GM15510 (cell line): ENCODE results near the gene DSCAML1.

Experiments used
- POLR2A ChIP-seq: IDR thresholded peaks from 3 replicates; pipeline ENCODE4 v1.6.1; 2011; ENCODE audit warnings: borderline replicate concordance; ENCODE audit not compliant: insufficient read length; ENCODE audit errors: extremely low read depth

Gene DSCAML1

GRCh38 chr11:117441146-117441975 lies 355.7 kb downstream of the DSCAML1 start:
- no peak for TF ChIP-seq POLR2A

DNA sequence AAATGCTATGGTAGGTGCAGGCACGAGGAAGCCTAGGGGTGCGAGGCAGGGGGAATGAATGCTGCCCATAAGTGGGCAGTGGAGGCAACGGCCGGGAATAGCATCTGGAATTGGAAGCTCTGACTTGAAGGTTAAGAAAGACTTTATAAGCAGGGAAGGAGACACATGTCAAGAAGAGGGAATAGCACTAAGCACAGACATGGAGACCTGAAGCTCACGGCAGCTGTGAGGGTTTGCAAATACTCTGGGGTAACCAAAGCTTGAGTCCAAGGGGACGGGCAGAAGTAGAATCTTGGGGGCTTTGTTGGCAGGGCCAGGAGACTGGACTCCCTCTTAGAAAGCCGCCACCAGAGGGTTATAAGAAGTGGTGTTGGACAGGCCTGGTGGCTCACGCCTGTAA lies 356.8 kb downstream of the DSCAML1 start:
- TF ChIP-seq POLR2A: no peak

DNA sequence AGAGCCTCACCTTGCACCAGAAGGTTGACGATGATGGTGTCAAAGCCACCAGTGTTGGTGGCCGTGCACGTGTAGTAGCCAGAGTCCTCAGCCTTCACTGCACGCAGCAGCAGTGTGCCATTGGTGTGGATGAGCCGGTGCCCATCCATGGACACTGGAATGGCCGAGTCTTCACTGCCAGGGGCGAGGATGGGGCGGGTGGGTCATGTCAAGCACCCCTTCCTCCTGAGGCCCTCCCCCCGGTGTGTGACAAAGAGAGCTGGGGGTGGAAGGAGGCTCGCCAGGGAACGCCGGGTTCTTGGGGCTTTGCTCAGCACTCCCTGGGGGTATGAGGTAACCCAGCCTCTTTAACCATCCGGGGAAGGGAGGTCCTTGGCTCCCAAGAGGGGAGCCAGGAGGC lies 357.8 kb downstream of the DSCAML1 start:
- TF ChIP-seq POLR2A: no peak

DNA sequence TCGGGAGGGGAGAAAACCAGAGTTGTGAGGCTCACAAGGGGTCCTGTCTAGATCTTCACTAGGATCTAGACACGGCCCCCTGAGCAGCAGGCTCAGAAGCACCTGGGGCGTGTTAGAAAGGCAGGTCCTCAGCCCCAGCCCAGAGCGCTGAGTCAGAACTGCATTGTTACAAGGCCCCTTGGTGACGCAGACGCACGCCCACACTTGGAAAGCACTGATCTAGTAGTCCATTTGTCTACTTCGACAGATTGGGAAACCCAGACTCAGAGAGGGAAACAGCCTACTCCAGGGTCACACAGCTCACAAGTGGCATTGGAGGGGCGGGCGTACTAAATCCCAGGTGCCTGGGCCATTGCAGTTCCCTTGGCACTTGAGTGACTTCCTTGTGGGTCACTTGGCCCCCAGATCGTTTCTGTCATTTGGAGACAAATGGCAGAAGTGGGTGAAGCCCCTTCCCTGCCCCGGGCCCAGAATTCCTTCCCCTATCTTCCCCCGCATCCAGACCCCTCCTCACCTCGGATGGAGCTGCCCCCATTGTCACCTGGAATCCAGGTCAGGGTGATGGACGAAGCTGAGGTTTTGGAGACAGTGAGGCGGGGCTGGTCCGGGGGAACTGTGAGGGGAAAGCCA lies 358.5 kb downstream of the DSCAML1 start:
- no peak for TF ChIP-seq POLR2A

- TF ChIP-seq POLR2A: no peak
Measured at GRCh38 chr11:117437791-117438130, 359.3 kb downstream of the DSCAML1 start.

- TF ChIP-seq POLR2A: no peak
Measured at GRCh38 chr11:117437041-117437790, 359.8 kb downstream of the DSCAML1 start.

DNA sequence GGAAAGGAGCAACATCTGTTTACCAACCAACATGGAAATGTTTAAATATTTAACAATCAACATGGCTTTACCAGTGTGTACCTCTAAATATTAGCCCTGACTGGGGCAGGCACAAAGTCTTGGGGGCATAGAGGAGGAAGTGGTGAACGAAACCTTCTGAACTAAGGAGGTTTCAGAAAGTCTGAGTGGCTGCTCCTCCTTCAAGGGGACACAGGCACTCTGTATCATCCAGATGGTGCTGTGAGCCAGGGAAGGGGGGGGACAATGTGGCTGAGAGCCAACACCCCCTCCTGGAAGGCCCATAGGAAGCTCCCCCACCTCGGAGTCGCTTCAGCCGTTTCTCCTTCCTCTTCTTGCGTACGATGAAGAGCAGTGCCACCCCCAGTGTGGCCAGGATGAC lies 361.7 kb downstream of the DSCAML1 start:
- no peak for TF ChIP-seq POLR2A

DNA sequence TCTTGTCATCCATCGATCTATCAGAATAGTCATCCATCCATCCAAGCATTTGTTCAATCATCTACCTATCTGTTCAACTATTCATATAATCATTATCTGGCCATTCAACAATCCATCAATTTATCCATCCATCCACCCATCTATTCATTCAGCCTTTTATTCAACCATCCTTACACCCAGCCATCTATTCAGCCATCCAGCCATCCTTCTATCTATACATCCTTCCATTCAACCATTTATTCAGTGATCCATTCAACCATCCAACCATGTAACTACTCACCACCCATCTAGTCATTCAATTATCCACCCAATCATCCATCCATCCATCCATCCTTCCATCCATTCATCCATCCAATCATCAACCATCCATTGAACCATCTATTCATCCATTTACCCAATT lies 362.5 kb downstream of the DSCAML1 start:
- TF ChIP-seq POLR2A: no peak

DNA sequence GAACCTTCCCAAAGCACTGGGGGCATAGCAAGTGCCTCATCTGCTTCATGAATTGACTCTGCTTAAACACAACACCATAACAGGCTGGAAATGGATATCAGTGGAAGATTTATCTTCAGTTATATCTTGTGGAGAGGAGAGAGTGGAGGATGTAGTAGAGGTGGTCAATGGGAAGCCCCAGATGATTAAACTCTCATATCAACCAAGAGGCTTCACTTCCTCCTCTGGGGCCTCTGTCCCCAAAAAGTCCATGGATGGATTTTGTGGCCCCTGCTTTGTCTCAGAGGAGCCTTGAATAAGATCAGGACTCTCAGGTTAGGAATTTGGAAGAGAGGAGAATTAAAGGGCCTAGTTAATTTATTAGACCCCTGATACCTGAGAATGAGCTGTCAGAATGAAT lies 363.3 kb downstream of the DSCAML1 start:
- TF ChIP-seq POLR2A: no peak

GRCh38 chr11:117431436-117431835 lies 365.6 kb downstream of the DSCAML1 start:
- no peak for TF ChIP-seq POLR2A

GRCh38 chr11:117430293-117430955 lies 366.6 kb downstream of the DSCAML1 start:
- TF ChIP-seq POLR2A: no peak

DNA sequence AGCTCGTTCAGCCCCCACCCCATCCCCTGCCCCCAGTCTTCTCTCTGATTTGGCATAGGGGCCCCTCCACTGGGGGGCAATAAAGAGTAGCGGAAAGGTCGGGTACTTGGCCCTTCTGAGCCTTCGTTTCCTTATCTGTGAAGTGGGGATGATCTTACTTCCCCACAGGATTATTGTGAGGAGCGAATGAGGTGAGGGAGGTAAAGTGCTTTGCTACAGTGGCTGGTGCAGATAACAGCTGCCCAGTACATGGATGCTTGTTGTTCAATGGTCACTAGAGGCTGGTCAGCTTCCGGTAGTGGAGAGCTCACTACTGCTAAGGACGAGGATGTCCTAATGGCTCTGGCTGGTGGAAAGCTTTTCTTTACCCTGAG lies 368.2 kb downstream of the DSCAML1 start:
- TF ChIP-seq POLR2A: no peak

- TF ChIP-seq POLR2A: no peak
Measured at GRCh38 chr11:117428186-117428855, 368.7 kb downstream of the DSCAML1 start.

DNA sequence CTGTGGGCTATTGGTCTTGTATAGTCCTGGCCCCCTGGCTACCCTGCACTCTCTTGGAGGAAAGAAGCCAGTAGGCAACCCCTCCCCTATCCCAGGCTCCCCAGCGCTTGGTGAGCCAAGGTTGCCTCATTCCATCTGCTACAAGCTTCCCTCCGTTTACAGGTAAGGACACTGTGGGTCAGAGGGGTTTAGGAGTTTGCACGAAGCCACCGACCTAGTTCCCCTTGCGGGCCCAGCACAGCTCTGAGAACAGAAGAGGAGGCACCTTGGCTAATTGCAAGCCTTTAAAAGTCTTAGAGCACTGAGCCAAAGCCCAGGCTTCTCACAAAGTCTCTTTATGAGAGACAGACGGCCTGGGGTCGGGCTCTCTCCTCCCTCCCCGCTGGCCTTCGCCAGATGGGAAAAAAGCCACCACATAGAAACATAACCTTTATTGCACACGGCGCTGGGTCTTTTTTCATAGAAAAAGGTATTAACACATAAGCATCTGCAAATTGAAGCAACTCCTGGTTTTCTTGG lies 369.6 kb downstream of the DSCAML1 start:
- no peak for TF ChIP-seq POLR2A
